Activated T-cell treated with anti-CD3 and anti-CD28 coated beads for 4 hours (primary cell): ENCODE results near the gene C17orf50.
A peak's percentile ranks its signal among the peaks of the same experiment; 100 is the strongest.

Experiments
- DNase-seq: peaks from one replicate; pipeline ENCODE4 v3.0.0-alpha.2; 2020

Gene C17orf50

DNA sequence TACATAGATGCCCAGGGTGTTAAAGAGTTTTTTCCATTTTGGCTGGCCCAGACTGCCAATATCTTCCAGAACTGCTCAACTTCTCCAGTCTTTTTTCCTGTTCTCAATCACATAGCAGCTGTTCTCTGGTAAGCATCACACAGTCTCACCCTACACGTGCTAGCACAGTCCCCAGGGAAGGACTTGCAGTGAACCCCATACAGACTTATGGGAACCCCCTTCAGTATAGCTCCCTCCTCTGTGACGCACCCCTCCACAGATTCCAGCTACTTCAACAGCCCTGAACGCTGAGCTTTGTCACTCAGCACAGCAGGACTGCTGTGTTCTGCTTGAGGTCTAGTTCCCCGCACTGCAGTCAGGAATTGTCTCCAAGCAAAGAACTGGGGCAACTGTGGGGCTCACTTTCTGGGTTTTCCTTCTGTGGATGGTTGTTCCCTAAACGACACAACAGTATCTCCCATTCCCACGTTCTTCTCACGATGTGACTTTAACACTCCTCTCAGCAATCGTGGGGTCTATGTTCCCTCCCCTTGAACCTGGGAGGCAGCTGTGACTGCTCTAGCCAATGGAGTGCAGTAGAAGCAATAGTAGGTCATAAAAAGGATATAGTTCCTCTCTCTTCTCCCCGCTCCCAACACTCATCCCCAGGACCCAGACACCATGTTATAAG is 31.1 kb downstream of the C17orf50 start:
- no peak for DNase-seq

DNA sequence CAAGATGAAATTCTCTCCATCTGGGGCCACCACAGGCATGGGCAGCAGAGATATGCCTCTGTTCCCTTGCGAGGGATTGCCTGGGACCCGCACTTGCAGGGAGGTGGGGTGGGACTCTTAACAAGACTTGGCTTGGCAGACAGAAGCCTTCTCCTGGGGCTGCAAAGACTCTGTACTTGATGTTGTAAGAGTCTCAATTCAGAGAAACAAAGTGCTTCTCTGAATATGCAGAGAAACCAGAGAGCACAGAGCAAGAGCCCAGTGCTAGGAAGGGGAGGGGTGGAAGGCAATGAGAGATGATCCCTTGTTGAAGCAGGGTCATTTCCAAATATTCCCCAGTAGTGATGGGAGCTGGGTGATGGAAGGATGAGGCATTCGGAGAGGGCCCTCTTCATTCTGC is 32.6 kb downstream of the C17orf50 start:
- DNase-seq = no peak

DNA sequence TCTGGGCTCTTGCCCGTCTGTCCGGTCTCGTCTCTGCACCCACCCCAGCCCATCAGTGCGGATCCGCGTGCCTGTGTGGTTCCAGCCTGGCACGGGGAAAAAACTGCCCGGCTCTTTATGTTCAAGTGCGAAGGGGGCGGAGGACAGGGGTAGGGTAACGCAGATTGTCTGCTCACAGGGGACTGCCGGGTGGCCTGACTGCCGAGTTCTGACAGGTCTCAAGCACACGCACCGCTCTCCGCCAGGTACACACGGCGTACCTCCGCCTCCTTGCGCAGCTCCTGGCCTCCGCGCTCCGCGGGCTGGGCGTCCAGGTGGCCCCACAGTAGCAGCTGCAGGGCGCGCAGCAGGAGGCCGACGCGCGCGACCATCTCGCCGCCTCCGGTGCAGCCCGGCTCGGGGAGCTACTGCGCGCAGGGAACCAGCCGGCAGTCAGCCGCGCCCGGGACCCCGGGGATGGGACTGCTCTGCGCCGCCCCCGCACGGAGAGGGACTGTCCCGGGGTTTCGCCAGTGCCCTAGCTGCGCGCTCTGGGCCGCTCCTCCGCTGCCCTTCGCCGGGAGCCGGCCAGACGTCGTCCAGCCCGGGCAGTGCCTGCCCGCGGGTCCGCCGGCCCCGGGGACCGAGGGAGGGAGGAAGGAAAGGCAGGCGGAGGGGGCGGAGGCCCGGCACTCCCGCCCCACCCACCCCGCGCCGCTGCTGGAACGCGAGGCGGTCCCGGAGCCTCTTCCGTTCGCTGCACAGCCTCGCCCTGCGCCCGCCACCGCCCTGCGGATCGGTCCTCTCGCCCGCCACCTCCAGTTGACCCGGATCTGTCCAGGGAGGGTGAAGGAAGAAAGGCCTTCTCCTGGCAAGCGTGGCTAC is 34.6 kb downstream of the C17orf50 start, which contains the start of gene MMP28:
MMP28 (minus strand) TSS at position 635 of the 864 bp plus-strand sequence; CDS start at position 371, 264 bp downstream.
- no peak for DNase-seq

DNA sequence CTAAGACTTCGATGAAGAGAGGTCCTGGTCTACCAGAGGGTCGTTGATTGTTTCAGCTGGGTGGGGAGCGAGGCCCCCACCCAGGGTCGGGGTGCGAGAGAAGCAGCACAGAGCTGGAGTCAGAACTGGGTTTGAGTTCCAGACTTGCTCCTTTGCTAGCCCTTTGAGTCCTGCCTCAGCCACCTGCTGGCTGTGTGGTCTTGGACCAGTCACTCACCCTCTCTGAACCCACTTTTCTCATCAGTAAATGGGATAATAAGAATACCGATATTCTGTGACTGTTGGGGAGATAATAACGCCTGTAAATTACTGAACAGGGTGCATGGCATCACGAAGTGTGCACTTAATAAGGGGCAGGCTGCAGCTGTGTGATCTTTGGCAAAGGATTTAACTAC is 35.2 kb downstream of the C17orf50 start:
- DNase-seq = no peak

DNA sequence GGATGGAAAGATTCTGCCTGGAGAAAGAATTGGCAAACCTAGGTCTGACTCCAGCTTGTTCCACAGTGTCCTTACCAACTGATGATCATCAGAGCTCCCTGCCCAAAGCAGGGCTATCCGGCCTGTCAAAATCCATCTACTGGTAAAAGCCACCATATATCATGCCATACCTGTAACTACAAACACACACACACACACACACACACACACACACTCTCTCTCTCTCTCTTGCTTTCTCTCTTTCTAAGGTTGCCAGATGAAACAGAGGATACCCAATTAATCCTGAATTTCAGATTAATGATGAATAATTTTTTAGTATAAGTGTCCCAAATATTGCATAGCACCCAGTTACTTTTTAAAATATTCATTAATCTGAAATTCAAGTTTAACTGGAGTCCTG is 36.3 kb downstream of the C17orf50 start:
- no peak for DNase-seq

DNA sequence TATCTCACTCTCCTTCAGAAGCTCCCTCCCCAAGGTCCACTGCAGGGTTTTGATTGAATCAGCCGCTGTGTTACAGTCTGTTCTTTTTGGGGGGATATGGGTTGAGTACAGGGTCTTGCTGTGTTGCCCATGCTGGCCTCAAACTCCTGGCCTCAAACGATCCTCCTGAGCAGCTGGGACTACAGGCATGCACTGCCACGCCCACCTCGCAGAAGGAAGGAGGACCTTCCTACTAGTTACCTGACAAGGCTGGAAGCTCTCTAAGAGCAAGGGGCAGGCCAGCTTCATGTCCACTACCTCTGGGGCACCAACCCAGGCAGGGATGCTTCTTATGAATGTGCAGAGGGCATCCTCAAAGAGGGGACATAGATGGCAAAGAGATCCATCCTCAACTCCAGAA is 36.7 kb downstream of the C17orf50 start:
- DNase-seq = no peak

DNA sequence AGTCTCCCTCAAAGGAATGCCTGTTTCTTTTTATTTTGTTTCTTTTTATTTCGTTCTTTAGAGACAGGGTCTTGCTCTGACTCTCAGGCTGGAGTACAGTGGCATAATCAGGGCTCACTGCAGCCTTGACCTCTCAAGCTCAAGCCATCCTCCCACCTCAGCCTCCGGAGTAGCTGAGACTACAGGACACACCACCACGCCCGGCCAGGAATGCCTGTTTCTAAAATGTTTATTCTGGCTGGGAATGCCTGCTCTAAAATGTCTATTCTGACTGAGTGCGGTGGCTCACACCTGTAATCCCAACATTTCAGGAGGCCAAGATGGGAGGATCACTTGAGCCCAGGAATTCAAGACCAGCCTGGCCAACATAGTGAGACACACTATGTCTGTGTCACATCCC is 37.2 kb downstream of the C17orf50 start:
- DNase-seq = no peak

DNA sequence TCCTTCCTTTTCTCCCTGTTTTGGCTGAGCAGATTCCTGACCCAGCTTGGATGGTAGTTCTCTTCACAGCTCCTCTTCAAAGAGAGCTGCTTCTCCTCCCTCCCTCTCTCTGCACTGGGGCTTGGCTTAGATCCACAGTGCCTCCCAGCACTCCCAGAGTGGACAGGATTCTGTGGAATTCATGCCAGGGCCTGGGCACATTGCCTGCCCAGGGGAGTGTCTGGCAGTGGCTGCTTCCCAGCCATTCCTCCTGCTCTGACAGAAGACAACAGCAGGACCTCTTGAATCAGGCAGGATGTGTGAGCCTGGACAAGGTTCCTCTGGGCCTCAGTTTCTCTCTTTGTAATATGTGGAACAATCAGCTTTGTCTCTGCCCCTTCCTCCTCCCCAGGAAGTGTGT is 39.3 kb downstream of the C17orf50 start:
- no peak for DNase-seq

DNA sequence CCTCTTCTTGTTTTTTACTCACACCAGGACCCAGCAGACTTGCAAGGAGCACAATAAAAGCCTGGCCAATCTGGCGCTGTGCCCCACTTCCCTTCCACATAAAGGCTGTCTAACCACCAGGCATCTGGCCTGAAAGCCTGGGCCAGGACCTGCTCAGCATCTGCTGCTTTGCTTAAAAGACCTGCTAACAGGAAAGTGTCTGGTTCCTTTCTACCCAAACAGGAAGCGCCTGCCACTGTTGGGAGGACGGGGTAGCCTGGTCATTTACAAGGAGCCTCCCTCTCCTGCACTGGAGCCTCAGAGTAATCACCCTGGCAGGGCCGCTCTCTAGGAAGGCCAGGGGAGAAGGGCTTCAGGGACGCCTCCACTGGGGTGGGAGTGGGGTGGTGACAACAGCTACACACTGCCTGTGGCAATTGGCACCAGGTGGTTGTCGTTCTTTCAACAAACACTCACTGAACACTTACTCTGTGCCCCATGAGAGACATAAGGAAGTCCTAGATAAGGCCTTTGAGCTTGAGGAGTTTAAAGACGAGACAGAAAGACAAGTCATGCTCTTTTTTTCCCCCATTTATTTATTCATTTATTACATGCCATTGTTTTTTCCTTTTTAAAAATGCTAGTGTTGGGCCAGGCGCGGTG is 41.0 kb downstream of the C17orf50 start:
- no peak for DNase-seq

DNA sequence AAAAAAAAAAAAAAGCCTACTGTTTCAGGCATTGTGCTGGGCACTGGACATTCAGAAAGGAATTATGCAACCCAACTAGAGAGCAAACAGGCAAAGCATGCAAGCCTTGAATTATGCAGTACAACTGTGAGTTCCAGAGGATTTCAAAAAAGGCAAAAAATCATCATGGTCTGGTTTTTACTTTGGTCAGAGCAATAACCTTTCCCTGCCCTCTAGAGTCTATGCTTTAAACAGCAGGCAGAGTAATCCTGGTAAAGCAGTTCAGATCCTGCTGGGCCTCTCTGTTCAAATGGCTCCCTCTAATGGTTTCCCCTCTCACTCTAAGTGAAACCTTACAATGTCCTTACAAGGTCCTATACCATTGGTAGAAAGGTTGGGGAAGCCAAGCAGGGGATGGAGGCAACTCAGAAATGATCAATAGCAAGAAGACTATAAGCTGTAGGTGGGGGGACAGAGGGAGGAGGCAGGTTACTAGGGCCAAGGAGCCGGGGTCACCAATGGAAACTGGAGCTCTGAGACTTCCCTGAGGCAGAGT is 44.0 kb downstream of the C17orf50 start:
- DNase-seq = no peak

DNA sequence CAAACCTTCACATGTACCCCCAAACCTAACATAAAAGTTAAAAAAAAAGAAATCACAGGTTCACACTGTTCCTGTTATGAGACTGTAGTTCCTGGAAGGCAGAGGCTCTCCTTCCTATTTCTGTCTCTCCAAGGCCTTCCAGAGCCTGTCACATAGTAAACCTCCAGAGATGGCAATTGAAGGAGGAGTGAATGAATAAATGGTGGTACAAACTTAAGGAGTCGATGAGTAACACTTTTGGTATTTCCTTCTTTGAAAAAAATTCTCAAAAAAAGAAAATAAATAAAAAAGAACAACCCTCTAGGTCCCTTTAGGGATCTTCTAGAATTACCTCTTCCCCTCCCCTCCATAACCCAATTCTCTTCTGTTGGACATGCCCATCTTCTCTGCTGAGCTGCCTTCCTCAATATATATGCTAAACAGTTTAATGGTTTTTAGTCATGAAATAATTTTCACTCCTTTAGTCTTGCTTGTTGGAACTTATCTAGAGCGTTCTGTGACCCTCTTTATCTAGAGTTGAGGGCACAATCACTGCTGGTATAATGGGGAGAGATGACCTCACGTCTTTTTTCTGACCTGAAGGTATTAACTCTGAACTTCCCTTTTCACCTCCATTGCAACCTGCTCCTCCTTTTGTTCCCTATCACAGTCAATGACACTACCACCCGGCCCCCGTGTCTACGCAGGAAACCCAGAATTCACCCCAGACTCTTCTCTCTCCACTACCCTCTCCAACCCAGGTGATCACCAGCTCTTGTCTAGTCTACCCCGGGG is 46.9 kb downstream of the C17orf50 start:
- no peak for DNase-seq

DNA sequence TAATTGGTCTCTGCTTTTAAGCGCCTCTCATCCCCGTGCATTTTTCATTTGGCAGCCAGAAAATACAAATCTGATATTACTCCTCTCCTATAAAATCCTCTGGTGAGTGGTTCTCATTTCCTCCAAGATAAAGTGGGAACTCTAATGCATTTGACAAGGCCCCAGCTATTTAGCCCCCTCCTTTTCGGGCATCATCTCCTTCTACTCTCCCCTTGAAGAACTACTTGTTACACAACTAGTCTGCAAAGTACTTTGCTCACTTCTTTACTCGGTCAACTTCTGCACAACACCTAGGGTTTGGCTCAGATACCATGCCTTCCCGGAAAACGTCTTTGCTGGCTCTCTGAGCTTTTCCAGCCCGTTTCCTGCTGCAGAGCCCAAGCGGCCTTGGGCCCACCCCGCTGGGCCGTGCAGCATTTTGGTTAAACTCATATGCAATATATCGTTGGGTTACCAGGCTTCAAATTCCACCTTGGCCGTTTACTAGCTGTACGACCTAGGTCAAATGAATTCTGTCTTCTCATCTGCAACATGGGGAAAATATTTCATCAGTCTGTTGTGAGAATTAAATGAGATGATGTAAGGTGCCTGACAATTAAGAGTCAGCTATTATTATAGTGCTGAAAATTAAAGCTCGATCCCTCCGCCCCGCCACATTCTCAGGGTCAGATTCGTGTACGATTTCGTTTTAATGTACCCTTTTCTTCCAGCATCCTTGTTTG is 47.7 kb downstream of the C17orf50 start:
- DNase-seq = no peak

DNA sequence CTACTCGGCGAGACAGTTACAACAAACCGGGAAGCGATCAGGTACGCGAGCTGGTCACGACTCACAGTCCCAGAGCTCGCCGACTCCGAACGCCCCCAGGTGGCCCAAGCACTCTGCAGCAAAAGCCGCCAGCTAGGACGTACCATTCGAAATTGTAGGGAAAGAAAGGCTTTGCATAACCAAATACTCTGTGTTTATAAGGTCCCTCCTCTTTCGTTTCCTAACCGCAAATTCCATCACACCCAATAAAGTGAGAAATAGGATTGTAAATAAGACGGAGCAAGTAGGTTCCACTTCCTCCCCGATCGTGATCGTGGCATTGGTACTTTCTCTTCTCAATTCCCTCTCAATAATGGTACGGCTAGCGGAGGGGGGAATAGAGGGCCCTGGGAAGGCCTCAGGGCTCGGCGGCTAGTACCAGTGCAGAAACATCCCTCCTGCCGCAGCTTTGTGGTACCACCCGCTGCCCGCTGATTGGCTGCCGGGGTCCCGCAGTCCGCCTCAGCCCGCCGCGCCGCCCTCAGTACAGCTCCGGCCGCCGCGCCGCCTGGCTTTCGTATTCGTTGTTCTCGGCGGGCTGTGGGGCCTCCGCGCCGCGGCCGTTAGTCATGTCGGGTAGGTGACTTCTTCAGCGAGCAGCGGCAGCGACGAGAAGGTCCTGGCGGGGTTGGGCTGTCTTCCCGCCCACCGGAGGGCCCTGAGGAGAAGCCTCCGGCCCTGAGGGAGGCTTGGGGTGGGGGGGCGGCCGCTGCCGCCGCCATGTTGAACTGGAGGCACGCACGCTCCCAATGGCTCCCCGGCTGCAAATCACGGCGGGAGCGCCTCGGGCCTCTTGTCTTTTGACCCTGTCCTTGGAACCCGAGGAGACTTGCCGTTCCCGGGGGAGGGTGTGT is 48.5 kb downstream of the C17orf50 start, which contains the start of gene TAF15:
TAF15 (plus strand) TSS at position 523 of the 893 bp plus-strand sequence; CDS start at position 609, 86 bp downstream.
- peak; percentile 88 for DNase-seq

DNA sequence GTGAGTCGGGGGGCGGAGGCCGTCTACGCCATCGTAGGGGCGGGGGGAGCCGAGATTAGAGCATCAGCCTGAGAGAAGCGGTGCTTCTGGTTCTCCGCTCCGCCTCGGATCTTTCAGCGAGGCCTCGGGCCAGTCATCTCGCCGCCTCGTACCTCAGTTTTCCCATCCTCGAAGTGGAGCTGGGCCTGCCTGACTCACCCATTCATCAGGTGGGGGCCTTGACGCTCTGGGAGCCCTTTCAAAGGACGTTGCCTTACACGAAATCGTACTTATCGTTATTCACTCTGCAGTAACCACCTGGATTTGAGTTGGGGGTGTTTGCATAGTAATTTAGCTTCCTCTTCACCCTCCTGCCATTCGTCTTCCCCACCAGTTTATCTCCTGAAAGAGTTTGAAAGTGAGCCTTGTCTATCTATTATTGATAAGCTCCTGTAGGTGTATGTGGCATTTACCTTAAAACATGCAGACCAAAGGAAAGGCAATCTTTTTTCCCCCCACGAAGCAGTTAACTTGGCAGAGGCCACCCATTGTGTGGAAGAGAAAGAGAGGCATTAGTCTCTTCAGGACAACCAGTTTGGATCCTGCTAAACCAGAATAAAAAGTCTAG is 49.3 kb downstream of the C17orf50 start:
- DNase-seq = no peak

DNA sequence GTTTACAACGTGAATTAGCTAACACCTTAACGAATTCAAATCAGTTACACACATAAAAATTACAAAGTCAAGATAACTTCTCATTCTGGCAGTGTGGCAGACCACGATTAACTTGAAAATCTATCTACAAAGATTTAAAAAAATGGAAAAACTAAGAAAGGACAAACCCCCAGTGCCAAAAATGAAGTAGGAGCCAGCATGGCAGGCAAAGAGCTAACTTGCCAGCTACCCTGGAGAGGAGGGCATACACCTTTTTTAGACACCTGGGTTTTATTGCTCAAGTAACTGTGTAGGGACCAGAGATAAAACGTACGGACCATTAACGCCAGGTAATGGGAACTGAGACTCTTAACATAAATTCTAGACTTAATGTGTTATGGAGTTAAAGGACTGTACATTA is 51.1 kb downstream of the C17orf50 start:
- no peak for DNase-seq

DNA sequence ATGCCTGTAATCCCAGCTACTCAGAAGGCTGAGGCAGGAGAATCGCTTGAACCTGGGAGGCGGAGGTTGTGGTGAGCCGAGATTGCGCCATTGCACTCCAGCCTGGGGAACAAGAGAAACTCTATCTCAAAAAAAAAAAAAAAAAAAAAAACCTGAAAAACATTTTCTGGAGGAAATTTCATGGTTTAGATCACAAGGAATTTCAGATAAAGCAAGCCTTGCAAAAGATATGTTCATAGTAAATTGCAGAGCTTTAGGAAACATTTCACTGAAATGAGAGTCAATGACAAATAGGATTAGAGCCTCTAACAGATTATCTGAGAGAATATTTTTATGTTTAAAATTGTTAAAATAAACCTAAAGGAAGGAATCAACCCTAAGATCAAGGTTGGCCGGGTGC is 51.8 kb downstream of the C17orf50 start:
- DNase-seq = no peak
